Amniotic epithelial cell (primary cell): ENCODE data around the gene GM2A.
"Not testable (repeated sequence)": the region's sequence is repeated elsewhere in the genome, so short reads cannot be mapped to it uniquely, and the experiment has no call there.

Source experiments
- DNase-seq: peaks from one replicate; pipeline ENCODE4 v3.0.0-alpha.2; 2010; ENCODE audit warnings: low read depth

The GM2A gene

DNA sequence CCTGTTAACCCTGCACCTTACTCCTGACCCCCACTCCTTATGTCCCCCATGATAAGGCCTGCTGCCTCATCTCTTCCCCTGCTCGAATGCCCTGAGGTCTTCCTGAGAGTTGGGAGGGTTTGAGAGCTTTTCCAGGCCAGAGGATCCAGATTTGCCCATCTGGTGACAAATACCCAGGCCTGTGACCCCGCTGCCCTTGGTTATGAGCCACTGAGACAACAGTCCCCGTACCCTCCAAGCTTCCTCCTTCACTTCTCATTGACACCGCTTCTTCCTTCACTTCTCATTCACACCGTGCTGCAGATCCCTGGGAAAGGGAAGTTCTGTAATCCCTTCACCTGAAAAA is 593 bp downstream of the GM2A start:
- DNase-seq, result no peak

DNA sequence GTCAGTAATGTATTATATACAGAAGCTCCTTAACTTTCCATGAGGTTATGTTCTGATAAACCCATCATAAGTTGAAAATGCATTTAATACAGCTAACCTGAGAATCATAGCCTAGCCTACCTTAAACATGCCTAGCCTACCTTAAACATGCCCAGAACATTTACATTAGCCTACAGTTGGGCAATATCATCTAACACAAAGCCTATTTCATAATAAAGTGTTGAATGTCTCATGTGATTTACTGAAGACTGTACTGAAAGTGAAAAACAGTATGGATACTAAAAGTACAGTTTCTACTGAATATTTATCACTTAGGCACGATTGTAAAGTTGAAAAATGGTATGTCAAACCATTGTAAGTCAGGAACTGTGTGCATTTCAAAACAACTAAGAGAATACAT is 1.6 kb downstream of the GM2A start:
- no peak for DNase-seq

DNA sequence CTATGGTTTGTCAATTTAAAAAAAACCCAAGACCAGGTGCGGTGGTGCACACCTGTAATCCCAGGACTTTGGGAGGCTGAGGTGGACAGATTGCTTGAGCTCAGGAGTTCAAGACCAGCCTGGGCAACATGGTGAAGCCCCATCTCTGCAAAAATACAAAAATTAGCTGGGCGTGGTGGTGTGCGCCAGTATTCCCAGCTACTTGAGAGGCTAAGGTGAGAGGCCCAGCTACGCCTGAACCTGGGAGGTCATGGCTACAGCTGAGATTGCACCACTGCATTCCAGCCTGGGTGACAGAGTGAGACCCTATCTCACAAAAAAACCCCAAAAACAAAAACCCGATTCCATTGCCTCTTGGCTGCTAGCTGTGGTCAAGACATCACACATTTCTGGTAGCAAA is 2.0 kb downstream of the GM2A start:
- not testable (repeated sequence) for DNase-seq

DNA sequence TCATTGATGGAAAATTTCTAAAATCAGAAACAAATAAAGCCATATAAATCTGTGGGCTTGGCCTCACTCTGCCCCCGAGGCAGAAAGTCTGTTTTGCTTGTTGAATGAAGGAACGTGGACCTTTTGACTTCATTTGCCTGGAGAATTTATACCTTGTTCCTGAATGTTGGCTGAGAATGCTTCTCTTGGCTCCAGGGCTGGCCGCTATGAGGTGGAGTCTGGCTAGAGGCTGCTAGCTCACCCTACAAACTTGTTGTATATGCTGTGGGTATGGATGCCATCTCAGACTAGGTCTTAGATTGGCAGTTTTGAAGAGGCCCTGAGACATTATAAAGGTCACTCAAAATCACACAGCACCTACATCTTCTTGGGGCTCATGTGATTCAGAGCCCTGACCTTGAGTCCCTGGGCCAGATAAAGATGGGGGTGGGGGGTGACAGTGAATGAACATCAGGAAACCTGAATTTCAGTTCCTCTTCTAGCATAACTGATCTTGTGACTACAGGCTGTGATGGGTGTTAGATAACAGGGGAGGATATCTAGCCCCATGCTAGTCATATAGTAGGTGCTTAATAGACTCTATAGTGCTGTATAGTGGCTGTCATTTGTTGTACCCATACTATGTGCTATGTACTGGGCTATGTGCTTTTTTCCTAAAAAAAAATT is 2.8 kb downstream of the GM2A start:
- DNase-seq, result no peak

DNA sequence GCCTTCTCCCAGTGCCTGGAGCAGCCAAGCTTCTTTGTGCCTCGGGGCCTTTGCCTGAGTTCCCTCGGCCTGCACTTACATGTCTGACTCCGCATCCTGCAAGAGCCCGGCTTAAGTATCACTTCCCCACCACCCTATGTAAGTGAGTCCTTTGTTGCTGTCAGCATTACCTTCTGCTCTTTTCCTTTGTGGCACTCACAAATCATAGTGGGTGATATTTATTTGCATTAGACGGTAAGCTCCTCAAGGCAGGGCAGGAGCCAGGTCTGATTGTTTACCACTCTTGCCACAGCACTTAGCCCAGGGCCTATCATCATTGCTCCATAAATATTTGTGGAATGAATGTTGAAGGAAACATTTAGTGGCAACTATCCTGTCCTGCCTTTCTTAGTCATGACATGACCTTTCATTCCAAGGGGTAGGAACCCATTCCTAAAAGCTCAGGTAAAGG is 4.8 kb downstream of the GM2A start:
- peak; percentile 66 for DNase-seq

DNA sequence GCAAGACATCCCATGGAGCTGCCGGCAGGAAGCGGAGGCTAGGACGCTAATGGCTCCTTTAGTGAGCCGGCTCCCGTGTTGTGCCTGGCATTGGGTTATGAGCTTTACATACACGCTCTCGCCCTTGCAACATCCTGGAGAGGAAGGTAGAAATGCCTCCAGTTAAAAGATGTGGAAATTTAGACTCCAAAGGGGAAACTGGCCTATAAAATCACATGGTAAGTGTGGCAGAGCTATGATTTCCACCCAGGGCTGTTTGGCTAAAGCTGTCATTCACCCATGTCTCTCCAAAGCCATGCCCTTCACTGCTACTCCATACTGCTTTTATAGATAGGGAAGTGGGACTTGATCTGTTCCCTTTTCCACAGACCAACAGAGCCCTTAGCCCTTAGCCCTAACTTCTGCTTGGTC is 5.2 kb downstream of the GM2A start:
- no peak for DNase-seq

DNA sequence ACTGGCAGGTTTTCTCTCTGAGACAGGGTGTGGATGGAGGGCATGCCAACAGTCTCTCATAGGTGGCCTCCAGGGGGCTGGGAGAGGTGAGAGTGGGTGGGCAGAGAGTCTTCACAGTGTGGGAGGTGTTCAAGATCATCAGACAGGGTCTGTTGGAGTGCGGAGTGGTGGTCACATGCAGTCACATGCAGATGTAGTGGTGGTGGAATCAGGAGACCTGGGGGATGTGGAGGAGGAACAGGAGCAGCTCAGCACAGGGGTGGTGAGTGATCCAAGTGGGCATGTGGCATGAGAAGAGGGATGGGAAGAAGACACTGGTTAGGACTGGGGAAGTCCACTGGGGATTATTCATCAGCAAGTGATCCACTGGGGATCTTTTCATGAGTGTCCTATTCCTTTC is 5.8 kb downstream of the GM2A start:
- DNase-seq, result no peak

DNA sequence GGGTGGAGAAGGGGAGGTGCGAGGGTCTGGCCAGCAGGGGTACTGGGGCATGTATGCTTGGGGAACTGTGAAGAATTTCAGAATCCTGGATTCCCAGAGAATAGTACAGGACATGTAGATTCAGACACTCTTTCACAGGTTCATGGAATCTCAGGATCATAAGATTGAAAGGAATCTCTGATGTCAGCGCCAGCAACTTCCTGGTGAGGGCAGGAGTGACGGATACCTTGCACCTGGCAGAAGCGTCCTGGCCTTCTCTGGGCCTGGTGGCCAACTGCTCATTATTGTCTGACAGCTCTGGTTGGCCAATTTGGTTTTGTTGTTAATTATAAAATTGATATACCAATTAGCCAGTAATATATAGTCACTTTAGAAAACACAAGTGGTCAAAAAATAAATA is 6.9 kb downstream of the GM2A start:
- DNase-seq, result no peak

DNA sequence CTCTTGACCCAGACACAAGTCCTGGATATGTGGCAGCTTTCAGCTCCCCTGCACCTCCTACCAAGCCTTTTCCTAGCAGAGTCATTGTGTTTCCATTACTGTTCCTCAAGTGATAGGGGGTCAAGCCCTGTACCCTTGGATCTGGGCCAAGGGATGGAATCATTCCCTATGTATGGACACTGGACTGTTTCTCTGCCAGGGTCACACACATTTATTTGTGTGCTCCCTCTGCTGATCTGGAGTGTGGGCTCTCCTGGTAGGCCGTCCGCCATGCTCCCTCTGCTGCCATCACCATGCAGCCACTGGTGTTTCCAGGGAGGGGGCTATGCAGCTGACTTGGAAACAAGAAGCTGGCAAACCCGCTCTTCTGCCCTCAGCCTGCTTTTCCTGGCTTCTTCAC is 9.5 kb downstream of the GM2A start:
- DNase-seq, result no peak

DNA sequence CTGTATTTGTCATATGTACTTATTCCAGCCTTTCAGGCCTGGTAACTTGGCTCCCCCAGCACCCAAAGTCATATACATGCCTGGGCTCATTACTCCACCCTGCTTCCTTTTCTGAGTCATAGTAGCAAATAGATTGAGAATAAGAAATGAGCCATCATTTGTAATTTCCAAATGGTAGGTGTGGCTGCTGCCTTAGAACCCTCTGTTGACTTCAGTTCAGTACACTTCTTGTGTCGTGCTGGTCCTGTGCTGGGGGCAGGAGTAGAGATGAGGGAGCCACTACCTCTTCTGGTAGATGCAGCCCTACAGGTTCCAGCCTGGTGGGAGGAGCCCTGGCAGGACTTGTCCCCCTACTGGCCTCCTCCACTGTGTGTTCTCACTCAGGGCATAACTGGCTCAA is 11.1 kb downstream of the GM2A start:
- DNase-seq, result peak; percentile 20

DNA sequence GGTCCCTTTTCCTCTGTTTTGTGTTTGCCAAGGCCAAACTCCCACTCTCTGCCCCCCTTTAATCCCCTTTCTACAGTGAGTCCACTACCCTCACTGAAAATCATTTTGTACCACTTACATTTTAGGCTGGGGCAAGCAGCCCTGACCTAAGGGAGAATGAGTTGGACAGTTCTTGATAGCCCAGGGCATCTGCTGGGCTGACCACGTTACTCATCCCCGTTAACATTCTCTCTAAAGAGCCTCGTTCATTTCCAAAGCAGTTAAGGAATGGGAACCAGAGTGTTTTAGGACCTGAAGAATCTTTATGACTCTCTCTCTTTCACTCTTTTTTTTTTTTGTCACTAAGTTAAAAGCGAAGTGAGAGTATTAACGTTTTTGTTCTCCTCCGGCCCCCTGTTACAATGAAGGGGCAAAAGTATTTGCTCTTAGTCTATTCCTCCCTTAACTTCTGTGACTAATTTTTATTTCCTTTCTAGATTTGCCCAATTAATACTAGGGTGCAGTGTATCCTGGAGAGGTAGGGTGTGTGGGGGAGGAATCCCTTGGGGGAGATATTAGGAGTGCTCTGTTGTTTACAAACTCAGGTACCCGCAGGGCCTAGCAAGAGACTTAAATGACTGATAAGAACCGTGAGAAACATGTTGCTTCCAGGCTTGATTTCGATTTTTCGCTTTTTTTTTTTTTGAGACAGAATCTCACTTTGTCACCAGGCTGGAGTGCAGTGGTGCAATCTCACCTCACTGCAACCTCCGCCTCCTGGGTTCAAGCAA is 14.7 kb downstream of the GM2A start:
- no peak for DNase-seq

DNA sequence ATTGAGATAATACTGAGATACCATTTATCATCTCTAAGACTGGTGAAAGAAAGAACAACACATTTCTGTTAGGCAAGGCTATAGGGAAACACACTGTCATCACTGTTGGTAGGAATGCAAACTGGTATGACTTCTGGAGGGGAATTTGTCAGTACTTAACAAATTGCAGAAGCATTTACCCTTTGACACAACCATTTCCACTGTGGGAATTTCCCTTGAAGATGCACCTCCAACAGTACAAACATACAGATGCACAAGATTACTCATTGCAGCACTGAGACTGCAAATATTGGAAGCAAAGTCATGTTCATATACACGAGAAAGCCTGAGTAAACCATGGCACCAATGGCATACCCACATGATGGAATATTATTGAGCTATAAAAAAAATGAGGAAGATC is 17.6 kb downstream of the GM2A start:
- peak; percentile 50 for DNase-seq

DNA sequence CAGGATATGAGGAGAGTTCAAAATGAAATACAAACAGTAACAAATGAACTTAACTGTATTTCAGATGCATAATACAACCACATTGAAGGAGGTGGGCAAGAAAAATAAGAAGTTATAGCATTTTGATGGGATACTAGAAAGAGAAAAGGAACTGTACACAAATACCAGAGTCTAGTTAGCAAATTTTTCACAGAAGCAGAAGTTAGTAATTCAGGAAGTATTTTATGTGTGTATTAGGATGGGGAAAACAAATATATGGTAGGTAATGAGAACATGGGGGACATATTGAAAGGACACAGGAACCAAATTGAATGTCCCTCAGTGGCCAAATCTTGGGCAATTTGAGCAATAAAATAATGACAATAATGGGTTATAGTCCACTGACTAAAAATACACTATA is 18.4 kb downstream of the GM2A start:
- no peak for DNase-seq

DNA sequence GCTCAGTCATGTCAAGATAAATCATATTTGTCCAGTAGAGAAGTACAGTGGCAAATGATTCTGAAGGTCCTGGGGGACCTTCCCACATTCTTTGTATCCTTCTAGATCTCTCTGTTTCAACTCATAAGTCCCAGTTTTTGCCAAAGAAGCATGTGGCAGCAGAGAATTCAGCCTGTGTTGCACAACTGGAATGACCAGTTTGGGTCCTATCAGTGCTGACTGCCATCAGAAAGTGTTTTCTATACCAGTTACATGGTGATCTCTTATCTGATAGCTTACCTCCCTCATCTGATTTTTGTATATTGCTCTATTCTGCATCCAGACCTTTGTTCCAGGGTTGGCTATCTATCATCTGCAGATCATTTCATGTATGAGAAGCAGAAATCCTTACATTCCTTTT is 21.7 kb downstream of the GM2A start:
- DNase-seq, result no peak

DNA sequence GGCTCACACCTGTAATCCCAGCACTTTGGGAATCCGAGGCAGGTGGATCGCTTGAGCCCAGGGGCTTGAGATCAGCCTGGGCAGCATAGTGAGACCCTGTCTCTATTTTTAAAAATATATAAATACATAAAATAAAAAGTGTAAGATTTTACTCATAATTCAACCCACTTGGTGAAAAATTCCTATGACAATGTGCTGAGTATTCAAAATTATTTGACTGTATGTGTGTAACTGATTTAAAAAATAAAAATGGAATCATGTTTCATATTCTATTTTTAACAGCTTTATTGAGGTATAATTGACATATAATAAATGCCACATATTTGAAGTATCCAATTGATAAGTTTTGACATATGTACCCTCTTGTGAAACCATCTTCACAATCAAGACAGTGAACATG is 22.8 kb downstream of the GM2A start:
- no peak for DNase-seq

DNA sequence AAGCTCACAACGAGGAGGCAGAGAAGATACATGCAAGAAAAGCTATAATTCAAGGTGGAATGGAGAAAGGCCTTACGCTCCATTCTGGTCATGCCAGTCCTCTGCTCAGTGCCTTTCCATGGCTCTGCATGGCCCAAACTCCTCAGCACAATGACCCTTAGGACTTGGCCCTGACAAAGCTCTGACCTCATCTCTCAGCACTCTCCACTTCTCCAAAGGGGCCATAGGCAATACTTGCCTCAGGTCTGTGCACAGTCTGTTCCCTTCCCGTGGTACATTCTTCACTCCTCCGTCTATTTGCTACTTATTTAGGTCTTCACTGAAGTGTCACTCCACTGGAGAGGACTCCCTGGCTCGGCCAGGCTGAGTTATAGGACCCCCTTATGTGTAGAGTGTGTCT is 25.9 kb downstream of the GM2A start:
- no peak for DNase-seq

DNA sequence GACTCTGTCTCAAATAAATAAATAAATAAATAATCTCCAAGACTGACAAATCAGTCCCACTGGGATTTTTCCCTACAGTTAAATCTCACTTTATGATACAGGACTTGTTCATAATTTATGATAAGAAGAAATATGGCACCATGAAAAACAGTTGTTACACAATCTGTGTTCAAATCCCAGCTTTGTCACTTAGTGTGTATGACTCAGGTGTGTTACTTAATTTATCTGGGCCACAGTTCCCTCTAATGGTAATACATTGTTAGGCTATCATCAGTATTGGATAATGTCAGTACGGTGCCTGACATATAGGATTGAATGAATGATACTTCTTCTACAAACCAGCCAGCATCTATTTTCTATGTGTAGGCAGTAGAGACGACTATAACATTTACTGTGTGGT is 27.5 kb downstream of the GM2A start:
- DNase-seq, result peak; percentile 12

DNA sequence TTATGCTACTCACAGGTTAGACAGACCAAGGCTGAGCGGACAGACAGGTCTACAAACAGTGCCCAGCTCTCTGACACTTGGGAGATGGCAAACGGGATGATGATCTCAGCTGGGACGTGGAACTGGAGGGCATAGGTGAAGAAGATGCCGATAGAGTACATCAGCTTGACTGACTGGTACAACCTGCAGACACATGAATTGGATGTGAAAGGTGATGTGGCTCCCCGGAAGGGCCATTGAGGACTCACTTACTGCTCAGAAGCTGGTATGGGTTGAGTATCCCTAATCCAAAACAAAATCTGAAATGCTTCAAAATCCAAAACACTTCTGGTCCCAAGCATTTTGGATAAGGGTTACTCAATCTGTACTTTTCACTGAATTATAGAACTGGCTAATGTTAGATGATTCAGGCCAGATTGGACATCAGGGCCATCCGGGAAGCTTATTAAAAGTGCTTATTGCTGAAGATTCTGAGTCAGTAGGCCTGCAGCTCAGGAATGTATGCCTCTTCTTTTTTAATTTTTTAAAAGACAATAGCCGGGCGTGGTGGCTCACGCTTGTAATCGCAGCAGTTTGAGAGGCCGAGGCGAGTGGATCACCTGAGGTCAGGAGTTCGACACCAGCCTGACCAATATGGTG is 28.1 kb downstream of the GM2A start:
- no peak for DNase-seq

DNA sequence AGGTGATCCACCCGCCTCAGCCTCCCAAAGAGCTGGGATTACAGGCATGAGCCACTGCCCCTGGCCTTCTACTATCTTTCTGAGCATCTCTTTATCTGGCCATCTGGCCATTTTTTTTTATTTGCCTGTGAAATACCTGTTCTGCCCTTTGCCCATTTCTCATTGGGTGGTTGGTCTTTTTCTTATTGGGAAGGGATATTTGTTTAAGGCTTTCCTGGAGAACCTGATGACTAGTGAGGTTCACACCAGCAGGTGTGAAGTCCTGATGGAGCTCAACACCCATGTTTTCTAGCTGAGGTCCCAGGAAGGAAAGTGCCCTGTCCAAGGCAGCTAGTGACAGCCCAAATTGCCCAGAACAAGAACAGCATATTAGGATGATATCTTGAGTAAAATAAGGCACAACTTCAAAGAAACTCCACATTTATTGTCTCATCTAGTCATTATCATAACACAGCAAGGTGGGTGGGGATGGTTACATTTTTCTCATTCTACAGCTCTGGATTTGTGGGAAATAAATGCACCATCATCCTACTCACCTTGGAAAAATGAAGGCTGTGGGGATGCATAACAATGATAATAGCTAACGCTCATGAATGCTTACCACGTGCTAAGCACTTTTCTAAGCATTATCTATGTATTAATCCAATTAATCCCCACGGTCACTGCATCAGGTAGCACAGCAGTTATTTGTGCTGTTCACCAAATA is 30.3 kb downstream of the GM2A start:
- no peak for DNase-seq

DNA sequence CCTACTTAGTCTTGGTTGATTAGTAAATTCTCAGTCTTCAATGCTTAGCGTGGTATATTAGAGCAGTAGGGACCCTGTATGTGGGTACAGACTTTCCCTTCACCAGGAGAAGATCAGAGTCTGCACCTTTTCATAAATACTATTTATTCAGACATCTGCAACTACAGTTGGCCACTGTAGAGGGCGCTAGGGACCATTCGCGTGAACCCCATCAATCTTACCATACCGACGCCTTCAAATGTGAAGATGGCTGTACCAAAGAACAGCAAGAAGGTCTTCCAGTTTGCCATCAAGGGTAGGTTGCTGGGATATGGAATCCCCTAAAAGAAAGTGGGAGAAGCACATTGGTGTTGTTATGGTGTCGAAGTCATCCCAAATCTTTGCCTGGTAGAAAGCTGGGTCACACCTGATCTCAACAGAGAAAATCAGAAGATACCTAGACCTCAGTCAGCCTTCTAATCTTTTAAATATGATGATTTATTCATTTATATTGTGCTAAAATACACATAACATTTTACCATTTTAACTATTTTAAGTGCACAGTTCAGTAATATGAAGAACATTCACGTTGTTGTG is 31.5 kb downstream of the GM2A start:
- DNase-seq, result no peak

DNA sequence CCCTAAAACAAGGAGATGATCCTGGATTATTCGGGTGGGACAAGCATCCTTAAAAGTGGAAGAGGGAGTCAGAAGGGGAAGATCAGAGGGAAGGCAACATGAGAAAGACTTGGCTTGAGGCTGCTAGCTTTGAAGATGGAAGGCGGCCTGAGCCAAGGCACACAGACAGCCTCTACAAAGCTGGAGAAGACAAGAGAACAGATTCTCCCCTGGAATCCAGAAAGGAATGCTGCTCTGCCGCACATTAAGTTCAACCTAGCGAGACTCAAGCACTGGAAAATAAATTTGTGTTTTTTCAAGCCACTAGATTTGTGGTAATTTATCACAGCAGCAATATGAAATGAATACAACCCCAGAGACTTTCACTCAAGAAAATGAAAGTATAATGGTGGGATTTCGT is 32.7 kb downstream of the GM2A start:
- no peak for DNase-seq

DNA sequence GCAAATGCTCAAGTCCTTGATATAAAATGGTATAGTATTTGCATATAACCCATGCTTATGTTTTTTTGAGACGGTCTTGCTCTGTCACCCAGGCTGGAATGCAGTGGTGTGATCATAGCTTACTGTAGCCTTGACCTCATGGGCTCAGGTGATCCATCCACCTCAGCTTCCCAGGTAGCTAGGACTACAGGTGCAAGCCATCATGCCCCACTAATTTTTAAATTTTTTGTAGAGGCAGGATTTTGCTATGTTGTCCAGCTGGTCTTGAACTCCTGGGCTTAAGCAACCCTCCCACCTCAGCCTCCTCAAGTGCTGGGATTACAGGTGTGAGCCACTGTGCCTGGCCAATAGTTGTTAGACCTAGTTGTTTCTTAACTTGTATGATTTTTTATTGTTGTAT is 33.3 kb downstream of the GM2A start:
- no peak for DNase-seq

DNA sequence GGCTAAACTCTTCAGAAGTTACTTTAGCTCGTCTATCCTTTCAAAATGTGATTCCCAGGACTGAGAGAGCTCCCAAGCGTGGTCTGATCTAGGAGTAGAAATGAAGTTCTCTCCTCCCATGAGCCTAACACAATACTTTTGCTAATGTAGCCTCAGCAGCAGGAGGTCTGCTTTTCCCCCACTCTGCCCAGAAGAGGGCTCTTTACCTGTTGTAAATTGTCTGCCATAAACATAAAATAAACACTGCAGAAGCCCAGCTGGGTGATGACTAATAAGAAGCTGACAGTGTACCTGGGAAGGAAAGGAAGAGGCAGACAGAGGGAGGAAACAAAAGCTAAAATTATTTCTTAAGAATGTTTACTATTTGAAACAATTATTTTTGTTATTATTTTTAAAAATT is 35.2 kb downstream of the GM2A start:
- DNase-seq, result no peak
